WTC11 (cell line): ENCODE data around the gene TST. TPM values are rescaled to one million over a fixed set of nuclear protein-coding genes. Genes with fewer than 3 reads are reported as not detected.
A peak's percentile ranks its signal among the peaks of the same experiment; 100 is the strongest.

Experiments
- ATAC-seq: fragments of 200-7000 bp; cut with Tn5 transposase; 2 replicates; pipeline ENCODE4 v1.10.0; 2021; ENCODE audit warnings: mild to moderate bottlenecking, moderate library complexity
- CTCF ChIA-PET: fragments of 300-600 bp; sonication (Branson Sonifier 250); formaldehyde crosslinking; loops from one replicate; lab custom pipeline; 2021; ENCODE audit warnings: antibody characterized with exemption; lab: Charles Lee
- POLR2A ChIA-PET: fragments of 350-600 bp; sonication (Branson Sonifier 250); formaldehyde crosslinking; loops from one replicate; lab custom pipeline; 2021; ENCODE audit warnings: antibody characterized with exemption; lab: Charles Lee
- DNase-seq: peaks from one replicate; pipeline ENCODE4 v3.0.0; 2021; ENCODE audit warnings: low spot score
- H3K27ac Mint-ChIP-seq: 2 replicates; pipeline ENCODE4 v1.8.0; 2021; ENCODE audit warnings: mixed read lengths
- H3K27me3 Mint-ChIP-seq: 2 replicates; pipeline ENCODE4 v1.8.0; 2021; ENCODE audit warnings: low read depth, mild to moderate bottlenecking, moderate library complexity, mixed read lengths
- H3K36me3 Mint-ChIP-seq: 2 replicates; pipeline ENCODE4 v1.8.0; 2021; ENCODE audit warnings: mixed read lengths
- H3K4me1 Mint-ChIP-seq: 2 replicates; pipeline ENCODE4 v1.8.0; 2022; ENCODE audit warnings: mixed read lengths
- H3K4me3 Mint-ChIP-seq: 2 replicates; pipeline ENCODE4 v1.8.0; 2021; ENCODE audit warnings: mild to moderate bottlenecking, moderate library complexity, mixed read lengths
- H3K9me3 Mint-ChIP-seq: 2 replicates; pipeline ENCODE4 v1.8.0; 2021; ENCODE audit warnings: mixed read lengths
- ATF6 ChIP-seq: sonication (generic); formaldehyde crosslinking; IDR thresholded peaks from 2 replicates; pipeline ENCODE4 v1.8.1; 2023; ENCODE audit warnings: mild to moderate bottlenecking, missing genetic modification reagents
- ERG ChIP-seq: fragments of 250-450 bp; sonication (Bioruptor Pico); IDR thresholded peaks from 2 replicates; pipeline ENCODE4 v1.8.0; 2021; ENCODE audit warnings: mild to moderate bottlenecking
- ESRRA ChIP-seq: sonication (generic); formaldehyde crosslinking; IDR thresholded peaks from 2 replicates; pipeline ENCODE4 v1.8.1; 2022; ENCODE audit warnings: mild to moderate bottlenecking, missing genetic modification reagents, borderline replicate concordance
- HMGA2 ChIP-seq: fragments of 250-450 bp; sonication (Bioruptor Pico); IDR thresholded peaks from 2 replicates; pipeline ENCODE4 v1.4.0; 2021; ENCODE audit warnings: mild to moderate bottlenecking, moderate library complexity
- HMGXB4 ChIP-seq: sonication (generic); formaldehyde crosslinking; IDR thresholded peaks from 2 replicates; pipeline ENCODE4 v1.8.1; 2023; ENCODE audit warnings: mild to moderate bottlenecking, moderate library complexity, missing genetic modification reagents
- JUN ChIP-seq: sonication (generic); formaldehyde crosslinking; IDR thresholded peaks from 2 replicates; pipeline ENCODE4 v1.8.0; 2023; ENCODE audit warnings: mild to moderate bottlenecking, missing genetic modification reagents
- NFE2L1 ChIP-seq: sonication (generic); formaldehyde crosslinking; IDR thresholded peaks from 2 replicates; pipeline ENCODE4 v1.8.1; 2023; ENCODE audit warnings: missing genetic modification reagents
- PRRX2 ChIP-seq: fragments of 250-450 bp; sonication (Bioruptor Pico); IDR thresholded peaks from 2 replicates; pipeline ENCODE4 v1.8.0; 2021; ENCODE audit warnings: mild to moderate bottlenecking
- ZNF121 ChIP-seq: sonication (generic); formaldehyde crosslinking; IDR thresholded peaks from 2 replicates; pipeline ENCODE4 v1.8.0; 2023; ENCODE audit warnings: missing genetic modification reagents
- total RNA-seq: library from RNA; stranded (reverse); gene quantifications from 3 replicates; pipeline ENCODE4 v1.2.3, GENCODE V29; 2021
- TF ChIP-seq, protein P1 (sequence below): sonication (generic); formaldehyde crosslinking; IDR thresholded peaks from 2 replicates; pipeline ENCODE4 v1.8.0; 2022; ENCODE audit warnings: mild to moderate bottlenecking, missing genetic modification reagents
- TF ChIP-seq, protein P2 (sequence below): sonication (generic); formaldehyde crosslinking; IDR thresholded peaks from 2 replicates; pipeline ENCODE4 v1.8.1; 2022; ENCODE audit warnings: mild to moderate bottlenecking, moderate library complexity, missing genetic modification reagents
- TF ChIP-seq, protein P3 (sequence below): sonication (generic); formaldehyde crosslinking; IDR thresholded peaks from 2 replicates; pipeline ENCODE4 v1.8.0; 2023; ENCODE audit warnings: missing genetic modification reagents
- TF ChIP-seq, protein P4 (sequence below): fragments of 250-450 bp; sonication (Bioruptor Pico); IDR thresholded peaks from 2 replicates; pipeline ENCODE4 v1.9.0; 2021; ENCODE audit warnings: mild to moderate bottlenecking
- TF ChIP-seq, protein P5 (sequence below): fragments of 250-450 bp; sonication (Bioruptor Pico); conservative IDR thresholded peaks from 2 replicates; pipeline ENCODE4 v1.9.0; 2021; ENCODE audit warnings: mild to moderate bottlenecking

The TST gene
- total RNA-seq, 1 experiment from 2014 or later: 24.4 TPM

DNA sequence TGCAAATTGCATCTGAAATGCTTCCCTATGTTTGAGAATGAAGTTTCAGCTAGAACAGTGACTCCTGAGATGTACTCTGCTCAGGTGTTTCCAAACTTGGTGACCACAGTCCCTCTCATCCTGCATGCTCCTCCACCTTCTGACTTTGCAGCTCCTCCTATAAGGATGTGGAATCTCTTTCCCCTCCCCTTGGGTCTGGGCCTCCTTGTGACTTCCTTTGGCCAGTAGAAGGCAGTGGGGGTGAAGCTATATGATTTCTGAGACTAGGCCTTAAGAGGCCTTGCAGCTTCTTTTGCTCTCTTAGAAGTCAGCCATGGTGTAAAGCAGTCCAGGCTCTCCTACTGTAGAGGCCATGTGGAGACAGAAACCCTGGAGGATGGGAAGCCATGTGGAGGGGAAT, 55.1 kb downstream of the TST start:
- no peak for DNase-seq
- Mint-ChIP-seq H3K4me1 (peaks cover 30% of the 10 kb centered on the region), H3K27ac (no peak overlapping the region; the same call in 1 of the 2 replicates), H3K9me3 (peaks cover 12% of the 10 kb centered on the region), H3K27me3 (peaks cover 19% of the 10 kb centered on the region), H3K4me3 (no peak overlapping the region), H3K36me3 (no peaks in the 10 kb centered on the region)
- no peak for TF ChIP-seq JUN
- TF ChIP-seq, protein P1, sequence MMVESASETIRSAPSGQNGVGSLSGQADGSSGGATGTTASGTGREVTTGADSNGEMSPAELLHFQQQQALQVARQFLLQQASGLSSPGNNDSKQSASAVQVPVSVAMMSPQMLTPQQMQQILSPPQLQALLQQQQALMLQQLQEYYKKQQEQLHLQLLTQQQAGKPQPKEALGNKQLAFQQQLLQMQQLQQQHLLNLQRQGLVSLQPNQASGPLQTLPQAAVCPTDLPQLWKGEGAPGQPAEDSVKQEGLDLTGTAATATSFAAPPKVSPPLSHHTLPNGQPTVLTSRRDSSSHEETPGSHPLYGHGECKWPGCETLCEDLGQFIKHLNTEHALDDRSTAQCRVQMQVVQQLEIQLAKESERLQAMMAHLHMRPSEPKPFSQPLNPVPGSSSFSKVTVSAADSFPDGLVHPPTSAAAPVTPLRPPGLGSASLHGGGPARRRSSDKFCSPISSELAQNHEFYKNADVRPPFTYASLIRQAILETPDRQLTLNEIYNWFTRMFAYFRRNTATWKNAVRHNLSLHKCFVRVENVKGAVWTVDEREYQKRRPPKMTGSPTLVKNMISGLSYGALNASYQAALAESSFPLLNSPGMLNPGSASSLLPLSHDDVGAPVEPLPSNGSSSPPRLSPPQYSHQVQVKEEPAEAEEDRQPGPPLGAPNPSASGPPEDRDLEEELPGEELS: no peak
- no peak for TF ChIP-seq HMGA2 (CRISPR knock-in tag)
- no peak for TF ChIP-seq ERG (CRISPR knock-in tag)
- TF ChIP-seq, protein P2, sequence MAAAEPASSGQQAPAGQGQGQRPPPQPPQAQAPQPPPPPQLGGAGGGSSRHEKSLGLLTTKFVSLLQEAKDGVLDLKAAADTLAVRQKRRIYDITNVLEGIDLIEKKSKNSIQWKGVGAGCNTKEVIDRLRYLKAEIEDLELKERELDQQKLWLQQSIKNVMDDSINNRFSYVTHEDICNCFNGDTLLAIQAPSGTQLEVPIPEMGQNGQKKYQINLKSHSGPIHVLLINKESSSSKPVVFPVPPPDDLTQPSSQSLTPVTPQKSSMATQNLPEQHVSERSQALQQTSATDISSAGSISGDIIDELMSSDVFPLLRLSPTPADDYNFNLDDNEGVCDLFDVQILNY (CRISPR knock-in tag): no peak
- TF ChIP-seq HMGXB4 (CRISPR knock-in tag): no peak
- no peak for TF ChIP-seq ESRRA (CRISPR knock-in tag)
- TF ChIP-seq NFE2L1 (CRISPR knock-in tag): no peak
- peak; percentile 68 for ATAC-seq
- POLR2A ChIA-PET: no interaction called here
- CTCF ChIA-PET: interaction anchor here (0.8 to 3.6 kb wide), 5 partner anchors 13 to 295 kb away, joined by 3 to 41 read pairs (median 4); no protein-coding TSS in a partner anchor

DNA sequence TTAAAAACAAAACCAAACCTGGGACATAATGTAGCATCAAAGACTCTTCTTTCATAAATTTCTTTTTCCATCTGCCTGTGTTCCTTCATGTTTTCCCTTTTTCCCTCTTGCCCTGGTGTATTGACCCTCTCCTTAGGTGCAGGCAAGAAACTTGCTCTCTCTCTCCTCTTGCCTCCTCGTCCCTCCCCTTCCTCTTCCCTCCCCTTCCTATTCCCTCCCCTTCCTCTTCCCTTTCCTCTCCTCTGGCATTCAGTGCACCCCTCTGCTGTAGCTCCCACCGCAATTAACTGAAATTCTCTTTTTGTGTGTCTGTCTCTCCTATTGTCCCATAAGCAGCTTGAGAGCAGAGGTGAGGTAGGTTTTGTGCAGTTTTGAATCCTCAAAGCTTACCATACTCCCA, 55.9 kb downstream of the TST start:
- H3K4me3 Mint-ChIP-seq: no peak overlapping the region
- peaks cover 30% of the 10 kb centered on the region for H3K4me1 Mint-ChIP-seq
- POLR2A ChIA-PET: no interaction called here
- peaks cover 20% of the 10 kb centered on the region for H3K9me3 Mint-ChIP-seq
- CTCF ChIA-PET: interaction anchor here (1.4 to 3.6 kb wide), 3 partner anchors 14 to 296 kb away, joined by 3 to 41 read pairs (median 4); no protein-coding TSS in a partner anchor
- no peak overlapping the region for H3K27ac Mint-ChIP-seq
- TF ChIP-seq ZNF121 (CRISPR knock-in tag): no peak
- peak; percentile 43; the same call in 1 of the 2 replicates for ATAC-seq
- peaks cover 25% of the 10 kb centered on the region for H3K27me3 Mint-ChIP-seq
- H3K36me3 Mint-ChIP-seq: 0 out of 2 replicates have a peak, but pooled peaks cover 5% of the 10 kb centered on the region
- no peak for DNase-seq

GRCh38 chr22:36961626-36962025, 57.6 kb downstream of the TST start:
- peaks cover 11% of the 10 kb centered on the region; the same call in 1 of the 2 replicates for H3K36me3 Mint-ChIP-seq
- peaks cover 27% of the 10 kb centered on the region for H3K27me3 Mint-ChIP-seq
- peaks cover 30% of the 10 kb centered on the region for H3K4me1 Mint-ChIP-seq
- H3K9me3 Mint-ChIP-seq: peaks cover 32% of the 10 kb centered on the region
- no peak overlapping the region for H3K27ac Mint-ChIP-seq
- no peak overlapping the region for H3K4me3 Mint-ChIP-seq
- DNase-seq (no peak), ATAC-seq (no peak)
- CTCF ChIA-PET: interaction anchor here (1.0 to 2.0 kb wide), 3 partner anchors 16 to 37 kb away, joined by 4 to 6 read pairs (median 4); no protein-coding TSS in a partner anchor
- POLR2A ChIA-PET: no interaction called here
- TF ChIP-seq, protein P2 (CRISPR knock-in tag): no peak
- TF ChIP-seq ATF6 (CRISPR knock-in tag) (no peak), PRRX2 (CRISPR knock-in tag) (no peak)
- TF ChIP-seq, protein P3, sequence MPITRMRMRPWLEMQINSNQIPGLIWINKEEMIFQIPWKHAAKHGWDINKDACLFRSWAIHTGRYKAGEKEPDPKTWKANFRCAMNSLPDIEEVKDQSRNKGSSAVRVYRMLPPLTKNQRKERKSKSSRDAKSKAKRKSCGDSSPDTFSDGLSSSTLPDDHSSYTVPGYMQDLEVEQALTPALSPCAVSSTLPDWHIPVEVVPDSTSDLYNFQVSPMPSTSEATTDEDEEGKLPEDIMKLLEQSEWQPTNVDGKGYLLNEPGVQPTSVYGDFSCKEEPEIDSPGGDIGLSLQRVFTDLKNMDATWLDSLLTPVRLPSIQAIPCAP (CRISPR knock-in tag): no peak
- TF ChIP-seq, protein P4, sequence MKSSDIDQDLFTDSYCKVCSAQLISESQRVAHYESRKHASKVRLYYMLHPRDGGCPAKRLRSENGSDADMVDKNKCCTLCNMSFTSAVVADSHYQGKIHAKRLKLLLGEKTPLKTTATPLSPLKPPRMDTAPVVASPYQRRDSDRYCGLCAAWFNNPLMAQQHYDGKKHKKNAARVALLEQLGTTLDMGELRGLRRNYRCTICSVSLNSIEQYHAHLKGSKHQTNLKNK: no peak
- TF ChIP-seq, protein P5, sequence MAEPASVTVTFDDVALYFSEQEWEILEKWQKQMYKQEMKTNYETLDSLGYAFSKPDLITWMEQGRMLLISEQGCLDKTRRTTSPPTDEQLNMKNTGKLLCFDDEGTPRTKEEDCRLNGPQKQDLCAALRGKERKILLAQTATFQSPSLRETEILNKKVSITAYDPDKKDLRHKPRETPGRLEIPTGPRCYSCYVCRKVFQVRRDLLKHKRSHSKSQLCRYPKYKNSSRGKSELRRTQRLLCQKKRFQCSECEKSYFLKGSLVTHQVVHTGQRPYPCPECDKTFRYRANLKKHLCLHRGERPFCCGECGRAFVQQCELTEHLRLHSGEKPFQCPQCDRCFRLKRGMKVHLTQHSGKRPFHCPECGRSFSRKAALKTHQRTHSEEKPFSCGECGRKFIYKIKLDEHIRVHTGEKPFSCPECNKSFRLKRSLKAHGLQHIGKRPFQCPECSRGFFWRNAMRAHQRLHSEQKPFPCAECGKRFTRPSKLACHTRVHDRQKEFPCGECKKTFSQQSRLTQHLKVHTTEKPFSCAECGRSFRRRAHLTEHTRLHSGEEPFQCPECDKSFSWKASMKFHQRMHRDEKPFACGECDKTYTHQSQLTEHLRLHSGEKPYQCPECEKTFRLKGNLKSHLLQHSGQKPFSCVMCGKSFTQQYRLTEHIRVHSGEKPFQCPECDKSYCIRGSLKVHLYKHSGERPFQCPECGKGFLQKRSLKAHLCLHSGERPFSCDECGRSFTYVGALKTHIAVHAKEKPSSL (CRISPR knock-in tag): no peak
